Neural cell (in vitro differentiated cells): Measurements from ENCODE around the gene LAIR2.

Experiments used
- EP300 ChIP-seq: fragments of 450-650 bp; conservative IDR thresholded peaks from 2 replicates; pipeline ENCODE4 v1.6.1; 2014; ENCODE audit warnings: antibody characterized with exemption, mild to moderate bottlenecking, moderate library complexity; ENCODE audit not compliant: poor library complexity, severe bottlenecking
- EZH2 ChIP-seq: fragments of 200-600, 300-800 bp; shearing (Covaris generic), sonication (generic); IDR thresholded peaks from 2 replicates; pipeline ENCODE4 v1.6.1; 2014; ENCODE audit warnings: antibody characterized with exemption, low read length, borderline replicate concordance, mild to moderate bottlenecking; ENCODE audit not compliant: insufficient read depth, poor library complexity, severe bottlenecking
- MXI1 ChIP-seq: fragments of 450-650 bp; conservative IDR thresholded peaks from 2 replicates; pipeline ENCODE4 v1.6.1; 2014; ENCODE audit warnings: antibody characterized with exemption, mild to moderate bottlenecking; ENCODE audit not compliant: poor library complexity, severe bottlenecking
- POLR2AphosphoS5 ChIP-seq: IDR thresholded peaks from 2 replicates; pipeline ENCODE4 v1.6.1; 2012
- SMC3 ChIP-seq: fragments of 450-650 bp; conservative IDR thresholded peaks from 2 replicates; pipeline ENCODE4 v1.6.1; 2014; ENCODE audit warnings: antibody characterized with exemption, mild to moderate bottlenecking, moderate library complexity; ENCODE audit not compliant: poor library complexity
- TF ChIP-seq, protein P1 (sequence below): fragments of 450-650 bp; IDR thresholded peaks from 2 replicates; pipeline ENCODE4 v1.5.1; 2014; ENCODE audit warnings: antibody characterized with exemption, mild to moderate bottlenecking, moderate library complexity; ENCODE audit not compliant: poor library complexity, severe bottlenecking
- TF ChIP-seq, protein P2 (sequence below): IDR thresholded peaks from 2 replicates; pipeline ENCODE4 v1.6.1; 2012; ENCODE audit warnings: borderline replicate concordance

DNA sequence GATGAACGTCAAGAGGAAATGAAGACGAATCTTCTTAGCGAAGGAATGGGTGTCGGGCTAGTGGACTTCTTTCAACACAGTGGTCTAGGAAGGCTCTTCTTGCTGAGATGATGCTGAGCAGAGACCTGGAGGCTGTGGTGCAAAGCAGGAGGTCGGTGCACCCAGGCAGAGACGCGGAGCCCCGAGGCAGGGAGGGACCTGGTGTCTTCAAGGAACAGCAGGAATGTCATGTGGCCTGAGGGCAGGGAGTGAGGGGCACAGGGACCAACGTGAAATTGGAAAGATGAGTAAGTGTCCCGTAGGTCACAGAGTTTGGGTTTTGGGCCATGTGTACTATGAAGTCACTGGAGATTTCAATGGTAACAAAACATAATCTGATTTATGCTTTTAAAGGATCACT is 18.2 kb upstream of the LAIR2 start:
- TF ChIP-seq, protein P1, sequence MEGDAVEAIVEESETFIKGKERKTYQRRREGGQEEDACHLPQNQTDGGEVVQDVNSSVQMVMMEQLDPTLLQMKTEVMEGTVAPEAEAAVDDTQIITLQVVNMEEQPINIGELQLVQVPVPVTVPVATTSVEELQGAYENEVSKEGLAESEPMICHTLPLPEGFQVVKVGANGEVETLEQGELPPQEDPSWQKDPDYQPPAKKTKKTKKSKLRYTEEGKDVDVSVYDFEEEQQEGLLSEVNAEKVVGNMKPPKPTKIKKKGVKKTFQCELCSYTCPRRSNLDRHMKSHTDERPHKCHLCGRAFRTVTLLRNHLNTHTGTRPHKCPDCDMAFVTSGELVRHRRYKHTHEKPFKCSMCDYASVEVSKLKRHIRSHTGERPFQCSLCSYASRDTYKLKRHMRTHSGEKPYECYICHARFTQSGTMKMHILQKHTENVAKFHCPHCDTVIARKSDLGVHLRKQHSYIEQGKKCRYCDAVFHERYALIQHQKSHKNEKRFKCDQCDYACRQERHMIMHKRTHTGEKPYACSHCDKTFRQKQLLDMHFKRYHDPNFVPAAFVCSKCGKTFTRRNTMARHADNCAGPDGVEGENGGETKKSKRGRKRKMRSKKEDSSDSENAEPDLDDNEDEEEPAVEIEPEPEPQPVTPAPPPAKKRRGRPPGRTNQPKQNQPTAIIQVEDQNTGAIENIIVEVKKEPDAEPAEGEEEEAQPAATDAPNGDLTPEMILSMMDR: no peak
- TF ChIP-seq MXI1: no peak
- no peak for TF ChIP-seq EP300
- no peak for TF ChIP-seq SMC3
- TF ChIP-seq POLR2AphosphoS5: no peak
- TF ChIP-seq EZH2: no peak
- TF ChIP-seq, protein P2, sequence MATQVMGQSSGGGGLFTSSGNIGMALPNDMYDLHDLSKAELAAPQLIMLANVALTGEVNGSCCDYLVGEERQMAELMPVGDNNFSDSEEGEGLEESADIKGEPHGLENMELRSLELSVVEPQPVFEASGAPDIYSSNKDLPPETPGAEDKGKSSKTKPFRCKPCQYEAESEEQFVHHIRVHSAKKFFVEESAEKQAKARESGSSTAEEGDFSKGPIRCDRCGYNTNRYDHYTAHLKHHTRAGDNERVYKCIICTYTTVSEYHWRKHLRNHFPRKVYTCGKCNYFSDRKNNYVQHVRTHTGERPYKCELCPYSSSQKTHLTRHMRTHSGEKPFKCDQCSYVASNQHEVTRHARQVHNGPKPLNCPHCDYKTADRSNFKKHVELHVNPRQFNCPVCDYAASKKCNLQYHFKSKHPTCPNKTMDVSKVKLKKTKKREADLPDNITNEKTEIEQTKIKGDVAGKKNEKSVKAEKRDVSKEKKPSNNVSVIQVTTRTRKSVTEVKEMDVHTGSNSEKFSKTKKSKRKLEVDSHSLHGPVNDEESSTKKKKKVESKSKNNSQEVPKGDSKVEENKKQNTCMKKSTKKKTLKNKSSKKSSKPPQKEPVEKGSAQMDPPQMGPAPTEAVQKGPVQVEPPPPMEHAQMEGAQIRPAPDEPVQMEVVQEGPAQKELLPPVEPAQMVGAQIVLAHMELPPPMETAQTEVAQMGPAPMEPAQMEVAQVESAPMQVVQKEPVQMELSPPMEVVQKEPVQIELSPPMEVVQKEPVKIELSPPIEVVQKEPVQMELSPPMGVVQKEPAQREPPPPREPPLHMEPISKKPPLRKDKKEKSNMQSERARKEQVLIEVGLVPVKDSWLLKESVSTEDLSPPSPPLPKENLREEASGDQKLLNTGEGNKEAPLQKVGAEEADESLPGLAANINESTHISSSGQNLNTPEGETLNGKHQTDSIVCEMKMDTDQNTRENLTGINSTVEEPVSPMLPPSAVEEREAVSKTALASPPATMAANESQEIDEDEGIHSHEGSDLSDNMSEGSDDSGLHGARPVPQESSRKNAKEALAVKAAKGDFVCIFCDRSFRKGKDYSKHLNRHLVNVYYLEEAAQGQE: no peak
